SK-N-SH (cell line): ENCODE measurements around the gene MTPN.

ENCODE experiments used
- CTCF ChIP-seq: fragments of 200-600 bp; sonication (generic); IDR thresholded peaks from 2 replicates; pipeline ENCODE4 v1.6.1; 2017; ENCODE audit warnings: antibody characterized with exemption, mild to moderate bottlenecking, moderate library complexity
- EP300 ChIP-seq, 2 experiments: IDR thresholded peaks; 2 replicates each; pipeline versions ENCODE4 v1.4.0 to v1.6.1; 2012; ENCODE audit warnings: borderline replicate concordance in 1 of 2, low read depth in 1 of 2, low read length in 1 of 2
- EZH2phosphoT487 ChIP-seq: fragments of 200-600 bp; sonication (generic); IDR thresholded peaks from 2 replicates; pipeline ENCODE4 v1.6.1; 2017; ENCODE audit warnings: low read depth, mixed run types, mild to moderate bottlenecking, antibody characterized with exemption, moderate library complexity, borderline replicate concordance
- GATA2 ChIP-seq: sonication (generic); formaldehyde crosslinking; IDR thresholded peaks from 2 replicates; pipeline ENCODE4 v1.5.0; 2020; ENCODE audit warnings: mild to moderate bottlenecking, missing genetic modification reagents
- MAX ChIP-seq: IDR thresholded peaks from 2 replicates; pipeline ENCODE4 v1.4.0; 2012; ENCODE audit warnings: low read depth
- RAD21 ChIP-seq: IDR thresholded peaks from 2 replicates; pipeline ENCODE4 v1.6.1; 2012; ENCODE audit warnings: mild to moderate bottlenecking, low read length
- REST ChIP-seq: IDR thresholded peaks from 2 replicates; pipeline ENCODE4 v1.6.1; 2012; ENCODE audit warnings: mild to moderate bottlenecking, low read depth, low read length, moderate library complexity

- TF ChIP-seq MAX = no peak
- no peak for TF ChIP-seq REST
- TF ChIP-seq RAD21 = no peak
- TF ChIP-seq CTCF = no peak
- TF ChIP-seq EZH2phosphoT487 = no peak
- TF ChIP-seq GATA2 = no peak
- no peak for TF ChIP-seq EP300 (IDR thresholded peaks at IDR 0.05; ENCODE audit: borderline replicate concordance in 1 of 2, low read depth in 1 of 2, low read length in 1 of 2)
These were observed 19.0 kb downstream of the MTPN start for GRCh38 chr7:135958173-135958572.
